Fibroblast of the aortic adventitia (primary cell): ENCODE measurements around the gene C16orf89. TPM values are rescaled to one million over a fixed set of nuclear protein-coding genes. Genes with fewer than 3 reads are reported as not detected.
"Not testable (repeated sequence)": the region's sequence is repeated elsewhere in the genome, so short reads cannot be mapped to it uniquely, and the experiment has no call there.

ENCODE experiments used
- DNase-seq: peaks from one replicate; pipeline ENCODE4 v3.0.0-alpha.2; 2010; ENCODE audit warnings: low read depth
- H3K4me3 ChIP-seq: 2 replicates; pipeline ENCODE4 v1.5.1; 2011; ENCODE audit warnings: low read depth, mild to moderate bottlenecking, control low read depth, low read length, moderate library complexity
- total RNA-seq: library from RNA; depleted of rRNA; stranded (reverse); fragments of >200 nt; gene quantifications from 2 replicates; pipeline ENCODE4 v1.2.3, GENCODE V29; 2012; ENCODE audit warnings: low replicate concordance
- TF ChIP-seq, protein P1 (sequence below): IDR thresholded peaks from 2 replicates; pipeline ENCODE4 v1.5.1; 2011; ENCODE audit warnings: mild to moderate bottlenecking, low read length, control low read depth, inconsistent platforms; ENCODE audit not compliant: insufficient read depth

The C16orf89 gene, protein sequence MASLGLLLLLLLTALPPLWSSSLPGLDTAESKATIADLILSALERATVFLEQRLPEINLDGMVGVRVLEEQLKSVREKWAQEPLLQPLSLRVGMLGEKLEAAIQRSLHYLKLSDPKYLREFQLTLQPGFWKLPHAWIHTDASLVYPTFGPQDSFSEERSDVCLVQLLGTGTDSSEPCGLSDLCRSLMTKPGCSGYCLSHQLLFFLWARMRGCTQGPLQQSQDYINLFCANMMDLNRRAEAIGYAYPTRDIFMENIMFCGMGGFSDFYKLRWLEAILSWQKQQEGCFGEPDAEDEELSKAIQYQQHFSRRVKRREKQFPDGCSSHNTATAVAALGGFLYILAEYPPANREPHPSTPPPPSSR
- total RNA-seq: 1.6 and 4.6 TPM in 2 replicates

DNA sequence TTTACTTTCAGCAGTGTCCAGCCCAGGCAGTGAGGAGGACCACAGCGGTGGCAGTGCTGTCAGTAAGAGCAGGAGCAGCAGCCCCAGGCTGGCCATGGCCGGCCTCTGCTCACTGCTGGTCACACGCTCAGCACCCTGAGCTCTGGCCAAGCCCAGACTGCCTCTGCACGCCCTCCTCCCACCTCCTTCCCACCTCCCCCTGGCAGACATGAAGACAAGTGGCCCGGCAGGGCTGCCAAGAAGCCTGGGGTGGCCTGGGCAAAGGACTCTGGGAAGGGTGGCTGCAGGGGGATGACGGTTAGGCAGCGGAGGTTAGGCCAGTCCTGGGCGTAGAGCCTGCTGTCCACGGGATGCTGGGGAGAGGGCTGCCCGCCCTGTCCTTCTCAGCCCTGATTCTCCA is at the start of gene C16orf89:
TSS of gene C16orf89 (minus strand) at position 144 of the 400 bp plus-strand sequence. CDS start at position 96, 48 bp downstream.
- TF ChIP-seq, protein P1, sequence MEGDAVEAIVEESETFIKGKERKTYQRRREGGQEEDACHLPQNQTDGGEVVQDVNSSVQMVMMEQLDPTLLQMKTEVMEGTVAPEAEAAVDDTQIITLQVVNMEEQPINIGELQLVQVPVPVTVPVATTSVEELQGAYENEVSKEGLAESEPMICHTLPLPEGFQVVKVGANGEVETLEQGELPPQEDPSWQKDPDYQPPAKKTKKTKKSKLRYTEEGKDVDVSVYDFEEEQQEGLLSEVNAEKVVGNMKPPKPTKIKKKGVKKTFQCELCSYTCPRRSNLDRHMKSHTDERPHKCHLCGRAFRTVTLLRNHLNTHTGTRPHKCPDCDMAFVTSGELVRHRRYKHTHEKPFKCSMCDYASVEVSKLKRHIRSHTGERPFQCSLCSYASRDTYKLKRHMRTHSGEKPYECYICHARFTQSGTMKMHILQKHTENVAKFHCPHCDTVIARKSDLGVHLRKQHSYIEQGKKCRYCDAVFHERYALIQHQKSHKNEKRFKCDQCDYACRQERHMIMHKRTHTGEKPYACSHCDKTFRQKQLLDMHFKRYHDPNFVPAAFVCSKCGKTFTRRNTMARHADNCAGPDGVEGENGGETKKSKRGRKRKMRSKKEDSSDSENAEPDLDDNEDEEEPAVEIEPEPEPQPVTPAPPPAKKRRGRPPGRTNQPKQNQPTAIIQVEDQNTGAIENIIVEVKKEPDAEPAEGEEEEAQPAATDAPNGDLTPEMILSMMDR: no peak
- DNase-seq: no peak
- H3K4me3 ChIP-seq: no peak within 1 kb of the TSS

DNA sequence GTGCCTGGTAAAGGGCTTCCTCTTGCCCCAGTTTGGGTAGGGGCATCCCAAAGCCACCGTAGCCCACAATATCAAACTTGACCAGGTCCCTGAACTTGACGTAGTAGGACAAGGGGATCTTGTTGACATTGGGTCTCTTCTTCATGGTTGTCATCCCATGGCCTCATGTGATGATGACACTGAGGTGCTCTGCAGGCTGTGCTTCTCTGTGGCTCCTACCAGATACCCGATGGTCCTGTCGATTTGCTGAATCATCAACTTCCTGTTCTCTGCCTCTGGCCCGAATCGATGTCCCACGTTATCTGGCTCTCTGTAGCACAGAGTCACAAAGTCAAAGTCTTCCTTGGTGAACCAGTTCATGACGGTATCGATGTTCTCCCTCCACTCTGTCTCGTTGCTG is 45.2 kb upstream of the C16orf89 start:
- not testable (repeated sequence) for H3K4me3 ChIP-seq, DNase-seq

DNA sequence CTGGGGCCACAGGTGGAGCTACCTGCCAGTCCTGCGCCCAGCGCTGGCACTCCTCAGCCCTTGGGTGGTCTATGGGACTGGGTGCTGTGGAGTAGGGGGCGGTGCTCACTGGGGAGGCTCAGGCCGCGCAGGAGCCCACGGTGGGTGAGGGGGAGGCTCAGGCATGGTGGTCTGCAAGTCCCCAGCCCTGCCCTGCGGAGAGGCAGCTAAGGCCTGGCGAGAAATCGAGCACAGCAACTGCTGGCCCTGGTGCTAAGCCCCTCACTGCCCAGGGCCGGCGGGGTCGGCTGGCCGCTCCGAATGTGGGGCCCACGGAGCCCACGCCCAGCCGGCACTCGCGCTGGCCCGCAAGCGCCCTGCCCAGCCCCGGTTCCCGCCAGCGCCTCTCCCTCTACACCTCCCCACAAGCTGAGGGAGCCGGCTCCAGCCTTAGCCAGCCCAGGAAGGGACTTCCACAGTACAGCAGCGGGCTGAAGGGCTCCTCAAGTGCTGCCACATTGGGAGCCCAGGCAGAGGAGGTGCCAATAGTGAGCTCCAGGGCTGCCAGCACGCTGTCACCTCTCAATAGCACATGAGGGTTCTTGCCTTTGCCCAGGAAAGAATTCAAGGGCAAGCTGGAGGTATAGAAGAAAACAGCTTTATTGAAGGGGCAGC is 42.9 kb upstream of the C16orf89 start:
- TF ChIP-seq, protein P1: no peak
- no peak overlapping the region for H3K4me3 ChIP-seq
- DNase-seq: no peak

DNA sequence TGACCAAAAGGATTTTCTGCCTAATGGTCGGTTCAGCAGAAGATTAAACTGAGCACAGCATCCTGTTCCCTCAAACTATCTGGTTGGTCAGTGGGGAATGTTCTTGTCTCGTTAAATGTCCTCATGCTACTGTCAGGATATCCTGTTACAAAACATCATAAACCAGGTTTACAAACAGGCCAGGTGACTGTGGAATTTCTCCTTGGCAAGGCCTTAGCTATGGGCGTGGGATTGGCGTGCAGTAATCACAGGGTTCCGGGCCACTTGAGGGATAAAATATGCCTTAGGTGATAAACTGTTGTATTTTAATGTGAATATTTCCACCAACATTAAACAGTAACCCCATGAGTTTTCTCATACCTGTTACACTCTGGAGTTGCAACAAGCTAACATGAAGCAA is 39.3 kb upstream of the C16orf89 start:
- not testable (repeated sequence) for H3K4me3 ChIP-seq, DNase-seq

DNA sequence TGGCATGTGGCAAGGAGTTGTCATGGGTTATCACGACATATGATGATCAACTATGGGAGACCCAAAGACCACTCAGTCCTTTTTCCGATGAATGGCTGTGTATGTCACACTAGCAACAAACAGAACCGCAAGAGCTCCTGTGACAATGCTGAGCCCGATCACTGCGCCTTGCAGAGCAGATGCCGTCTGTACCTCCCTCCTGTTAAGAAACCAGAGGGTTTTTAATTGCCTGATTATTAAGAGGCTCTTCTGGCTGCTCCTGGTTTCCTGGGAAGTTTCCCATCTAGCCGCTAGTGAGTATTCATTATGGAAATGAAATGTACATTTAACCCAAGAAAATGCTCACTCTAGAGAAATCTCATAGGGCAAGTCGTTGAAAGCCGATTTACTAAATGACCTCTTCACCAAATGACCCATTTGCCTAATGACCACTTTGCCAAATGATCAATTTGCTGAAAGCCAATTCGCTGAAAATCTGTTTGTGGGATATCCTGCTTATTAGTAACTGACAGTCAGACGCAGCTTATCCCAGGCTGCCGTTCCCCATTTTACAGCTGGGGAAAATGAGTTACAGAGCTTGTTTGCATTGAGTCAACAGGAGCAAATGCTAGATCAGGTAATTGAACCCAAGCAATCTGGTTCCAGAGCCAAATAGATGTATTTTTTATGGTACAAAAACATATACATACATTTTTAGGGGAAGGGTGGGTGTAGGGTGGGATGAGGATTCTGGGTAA is 37.7 kb upstream of the C16orf89 start:
- H3K4me3 ChIP-seq, DNase-seq: not testable (repeated sequence)

DNA sequence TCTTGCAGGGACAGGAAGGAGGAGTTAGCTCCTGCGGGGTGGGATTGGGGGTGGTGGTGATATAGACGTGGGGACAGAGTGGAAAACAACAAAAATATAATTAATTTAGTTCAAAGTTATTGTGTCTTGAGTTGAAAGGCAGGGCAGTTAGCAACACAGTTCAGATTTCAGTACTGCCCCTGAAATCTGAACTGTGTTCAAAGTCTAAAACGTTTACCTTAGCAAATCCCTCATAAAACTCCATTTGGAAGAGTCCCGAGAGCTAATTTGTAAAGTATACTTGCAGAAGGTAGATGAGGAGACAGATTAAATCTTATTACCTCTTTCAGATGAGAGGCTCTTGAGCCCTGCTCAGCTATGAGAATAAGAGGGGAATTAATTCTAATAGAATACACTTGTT is 33.4 kb upstream of the C16orf89 start:
- DNase-seq: not testable (repeated sequence)

DNA sequence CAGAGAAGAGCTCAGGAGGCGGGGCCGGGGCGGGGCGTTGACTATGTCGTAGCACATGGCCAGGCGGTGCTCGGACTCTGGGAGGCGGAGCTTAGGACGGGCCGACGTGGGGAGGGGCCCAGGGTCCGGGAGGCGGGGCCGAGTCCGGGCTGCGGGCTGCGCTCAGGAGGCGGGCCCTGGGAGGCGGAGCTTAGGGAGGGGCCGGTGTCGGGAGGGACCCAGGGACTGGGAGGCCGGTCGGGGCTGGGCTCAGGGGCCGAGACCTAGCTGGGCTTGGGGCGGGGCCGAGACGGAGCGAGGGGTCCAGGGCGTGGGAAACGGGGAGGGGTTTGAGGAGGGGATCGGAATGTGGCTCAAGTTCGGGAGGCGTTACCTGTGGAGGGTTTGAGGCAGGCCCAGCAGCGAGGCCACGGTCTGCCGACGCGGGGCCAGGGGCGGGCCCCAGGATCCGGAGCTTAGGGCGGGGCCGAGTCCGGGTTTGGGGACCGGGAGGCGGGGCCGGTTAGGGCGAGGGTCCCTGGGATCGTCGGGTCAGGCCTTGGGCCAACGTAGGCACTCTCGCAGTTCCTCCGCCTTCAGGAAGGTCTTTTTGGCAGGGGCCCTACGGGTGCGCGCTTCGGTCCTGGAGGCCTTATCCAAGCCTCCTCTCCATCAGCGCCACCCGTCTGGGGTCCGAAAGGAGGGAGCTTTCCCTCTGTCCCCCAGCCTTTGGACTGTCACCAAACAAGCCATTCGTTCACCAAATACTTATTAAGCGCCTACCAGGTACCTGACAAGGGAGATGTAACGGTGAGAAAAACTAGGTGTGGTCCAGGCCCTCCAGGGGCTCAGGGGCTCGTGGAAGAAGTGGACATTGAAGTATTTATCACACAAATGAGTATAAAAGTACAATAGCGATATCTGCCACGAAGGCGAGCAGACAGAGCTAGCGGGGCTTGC is 32.7 kb upstream of the C16orf89 start:
- H3K4me3 ChIP-seq: peak overlapping the region; percentile 66
- peak; percentile 59 for DNase-seq

More for the DNA sequence above, 33.4 kb upstream of the C16orf89 start:
- not testable (repeated sequence) for H3K4me3 ChIP-seq

DNA sequence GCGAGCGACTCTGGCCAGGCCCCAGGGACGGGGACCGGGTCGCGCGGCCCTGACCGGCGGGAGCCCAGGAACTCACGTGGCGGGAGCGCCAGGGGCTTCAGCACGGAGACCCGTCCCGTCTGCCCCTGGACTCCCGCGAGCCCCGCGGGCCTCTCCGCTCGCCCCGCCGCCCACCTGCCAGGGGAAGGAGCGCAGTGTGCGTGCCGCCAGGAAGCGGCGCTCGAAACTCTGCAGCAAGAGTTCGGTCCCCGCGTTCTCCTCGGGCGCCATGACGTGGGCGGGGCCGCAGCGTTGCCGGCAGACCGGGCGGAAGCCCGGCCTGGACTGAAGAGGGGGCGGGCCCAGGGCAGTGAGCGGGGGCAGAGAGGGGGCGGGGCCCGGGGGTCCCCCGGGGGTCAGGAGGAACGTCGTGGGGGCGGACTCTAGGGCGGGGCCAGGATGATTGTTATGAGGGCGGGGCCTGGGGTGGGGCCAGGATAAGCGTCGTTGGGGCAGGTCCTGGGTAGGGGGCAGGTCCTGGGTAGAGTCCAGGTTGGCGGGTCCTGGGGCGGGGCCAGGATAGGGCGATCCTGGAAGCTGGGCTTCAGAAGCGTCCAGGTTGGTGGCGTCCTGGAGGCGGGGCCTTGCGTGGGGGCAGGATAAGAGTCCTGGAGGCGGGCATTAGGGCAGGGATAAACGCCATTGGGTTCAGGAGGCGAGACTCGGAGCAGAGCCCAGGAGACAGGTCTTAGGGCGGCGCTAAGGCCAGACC is 31.9 kb upstream of the C16orf89 start, which contains the start of gene EEF2KMT:
TSS of gene EEF2KMT (minus strand) at position 326 of the 751 bp plus-strand sequence. CDS start at position 270, 56 bp downstream.
- H3K4me3 ChIP-seq: peak within 1 kb of the TSS; percentile 75
- DNase-seq: peak; percentile 100

DNA sequence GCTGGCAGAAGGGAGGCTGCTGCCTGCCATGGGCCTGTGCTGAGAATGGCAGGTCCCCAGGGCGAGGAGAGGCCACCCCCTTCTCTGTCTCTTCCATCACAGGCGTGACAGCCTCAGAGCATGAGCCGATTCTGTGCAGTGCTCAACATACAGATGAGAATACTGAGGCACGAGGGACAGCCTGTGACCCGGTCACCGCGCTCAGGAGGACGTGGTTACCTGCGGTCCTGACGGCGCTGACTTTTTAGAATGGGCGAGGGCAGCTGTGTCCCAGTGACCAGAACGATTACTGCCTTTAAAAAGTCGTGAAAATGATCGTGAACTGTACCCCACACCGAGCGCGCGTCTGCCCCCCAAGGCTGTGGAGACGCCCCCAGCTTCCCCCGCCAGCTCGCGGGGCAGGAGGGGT is 31.3 kb upstream of the C16orf89 start:
- peak overlapping the region; percentile 75 for H3K4me3 ChIP-seq
- DNase-seq: not testable (repeated sequence)

DNA sequence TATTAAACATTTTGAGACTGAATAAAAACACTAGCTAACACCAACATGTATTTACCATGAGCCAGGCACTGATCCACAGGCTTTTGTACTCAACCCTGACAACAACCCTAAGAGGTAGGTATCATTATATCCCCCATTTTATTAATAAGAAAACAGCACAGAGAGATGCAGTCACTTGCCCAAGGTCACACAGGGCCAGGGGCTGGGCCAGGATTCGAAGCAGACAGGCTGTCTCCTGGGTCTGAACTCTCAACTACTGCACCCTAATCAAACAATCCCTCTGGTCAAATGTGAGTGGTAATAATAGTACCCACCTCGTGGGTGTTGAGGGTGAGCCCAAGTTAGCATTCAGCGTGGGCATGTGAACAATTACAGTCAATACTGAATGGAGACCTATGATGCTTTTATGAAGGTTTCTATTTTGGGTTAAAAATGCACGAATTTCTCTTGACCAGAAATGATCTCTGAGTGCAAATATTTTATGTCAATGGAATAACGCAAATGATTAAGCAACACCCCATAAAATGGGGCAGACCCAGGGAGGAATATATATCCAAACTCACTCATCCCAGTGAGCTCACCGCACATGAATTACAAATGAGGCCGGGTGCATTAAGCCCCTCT is 30.8 kb upstream of the C16orf89 start:
- H3K4me3 ChIP-seq: peak overlapping the region; percentile 75
- not testable (repeated sequence) for DNase-seq

DNA sequence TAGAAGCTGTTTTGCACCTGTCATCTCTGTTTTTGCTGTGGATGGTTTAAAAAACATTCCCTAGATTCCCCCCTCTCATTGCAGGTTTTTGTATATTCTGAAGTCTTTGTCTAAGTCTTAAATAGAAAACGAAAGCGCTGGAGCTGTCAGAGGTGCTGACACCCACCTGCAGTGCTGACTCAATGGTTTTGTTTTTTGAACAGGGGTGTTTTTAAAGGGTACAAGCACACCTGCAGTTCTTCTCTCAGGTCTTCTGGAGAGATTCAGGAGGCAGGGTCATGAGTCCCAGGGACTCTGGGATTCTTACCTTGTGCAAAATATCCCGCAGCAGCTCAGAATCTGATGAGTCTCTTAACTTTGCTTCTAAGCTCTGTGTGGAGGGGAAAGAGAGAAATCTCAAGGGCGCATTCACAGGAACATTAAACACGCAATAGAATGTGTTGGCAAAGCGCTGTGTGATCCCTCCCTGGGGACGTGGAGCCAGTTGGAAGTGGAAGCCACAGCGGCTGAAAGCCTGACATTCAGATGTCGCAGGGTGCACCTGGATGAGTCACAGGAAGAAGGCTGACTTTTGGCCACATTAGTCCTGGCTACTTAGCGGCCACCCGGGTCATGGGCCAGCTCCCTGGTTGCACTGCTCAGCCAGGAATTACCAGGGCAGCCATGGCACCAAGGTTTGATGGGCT is 29.5 kb upstream of the C16orf89 start:
- not testable (repeated sequence) for DNase-seq

DNA sequence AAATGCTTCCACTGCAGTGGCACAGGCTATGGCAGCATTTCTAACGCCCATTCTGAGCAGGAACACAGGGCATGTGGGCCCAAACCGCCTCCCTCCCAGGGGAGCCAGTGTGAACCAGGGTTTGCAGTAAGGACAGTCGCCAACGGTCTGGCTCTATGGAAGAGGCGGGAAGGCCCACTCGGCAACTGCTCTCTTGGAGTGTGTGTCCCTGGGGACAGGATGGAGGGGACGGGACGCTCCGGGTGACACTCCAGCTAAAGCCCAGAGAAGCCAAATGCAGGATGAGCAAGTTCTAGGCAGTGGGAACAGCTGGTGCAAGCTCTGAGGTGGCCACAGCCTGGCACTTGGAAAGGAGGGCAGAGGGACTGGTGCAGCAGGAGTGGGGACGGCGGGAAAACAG is 28.0 kb upstream of the C16orf89 start:
- not testable (repeated sequence) for DNase-seq, H3K4me3 ChIP-seq

More for the DNA sequence above, 29.5 kb upstream of the C16orf89 start:
- not testable (repeated sequence) for H3K4me3 ChIP-seq

DNA sequence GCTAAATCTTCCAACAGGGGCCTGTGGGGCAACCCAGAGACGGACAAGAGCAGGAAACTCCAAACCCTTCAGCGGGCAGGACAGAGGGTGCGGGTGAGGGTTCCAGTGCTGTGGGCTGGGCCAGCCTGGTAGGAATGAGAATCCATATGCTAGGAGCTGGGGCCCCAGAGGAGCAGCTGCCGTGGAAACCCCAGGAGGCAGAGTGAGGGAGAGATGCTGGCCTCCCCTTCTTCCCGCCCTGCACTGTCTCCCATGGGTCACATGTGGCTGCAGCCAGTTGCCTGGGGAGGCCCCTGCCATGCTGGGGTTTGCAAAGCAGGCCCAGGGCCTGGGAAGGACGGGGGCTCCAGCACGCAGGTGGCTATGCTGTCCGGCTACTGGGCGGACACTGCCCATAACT is 27.3 kb upstream of the C16orf89 start:
- H3K4me3 ChIP-seq, DNase-seq: not testable (repeated sequence)

DNA sequence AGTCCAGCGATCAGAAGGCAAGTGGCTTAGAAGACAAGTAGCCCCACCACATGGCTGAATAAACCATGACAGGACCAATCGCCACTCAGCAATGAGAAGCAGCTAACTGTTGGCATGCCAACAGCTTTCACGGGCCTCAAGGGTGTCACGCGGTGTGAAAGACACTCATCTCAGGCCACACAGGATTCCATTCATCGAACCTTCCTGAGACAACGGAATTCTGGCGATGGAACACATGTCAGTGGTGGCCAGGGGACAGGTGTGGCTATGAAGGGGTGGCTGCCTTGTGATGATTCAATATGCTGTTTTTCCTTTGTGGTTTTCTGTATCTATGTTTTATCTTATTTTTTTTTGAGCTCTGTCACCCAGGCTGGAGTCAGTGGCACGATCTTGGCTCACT is 24.8 kb upstream of the C16orf89 start:
- H3K4me3 ChIP-seq, DNase-seq: not testable (repeated sequence)
